PFSK-1 (cell line): ENCODE data around the gene ANO6.

ENCODE experiments used
- FOXP2 ChIP-seq: optimal IDR thresholded peaks from 2 replicates; pipeline ENCODE3; 2011; ENCODE audit warnings: borderline replicate concordance, control low read depth, inconsistent platforms; ENCODE audit not compliant: insufficient read depth; ENCODE audit errors: extremely low read length, extremely low read depth
- POLR2AphosphoS5 ChIP-seq: IDR thresholded peaks from 2 replicates; pipeline ENCODE4 v1.6.1; 2012; ENCODE audit warnings: low read depth, mild to moderate bottlenecking, control low read depth, low read length, moderate library complexity
- SIN3A ChIP-seq: IDR thresholded peaks from 2 replicates; pipeline ENCODE4 v1.6.1; 2012; ENCODE audit warnings: mild to moderate bottlenecking, low read length, moderate library complexity, borderline replicate concordance; ENCODE audit not compliant: insufficient read depth
- TAF1 ChIP-seq: IDR thresholded peaks from 2 replicates; pipeline ENCODE4 v1.6.1; 2012; ENCODE audit warnings: low read length, control low read depth, borderline replicate concordance; ENCODE audit not compliant: insufficient read depth
- TF ChIP-seq, protein P1 (sequence below), 2 experiments: IDR thresholded peaks; 2 replicates each; pipeline versions ENCODE4 v1.6.1 to v1.8.0; 2011 to 2012; ENCODE audit warnings: low read depth in 2 of 2, low read length in 2 of 2, control low read depth in 1 of 2, inconsistent platforms in 1 of 2, mild to moderate bottlenecking in 1 of 2, moderate library complexity in 1 of 2; ENCODE audit not compliant: insufficient read depth in 1 of 2

Gene ANO6

DNA sequence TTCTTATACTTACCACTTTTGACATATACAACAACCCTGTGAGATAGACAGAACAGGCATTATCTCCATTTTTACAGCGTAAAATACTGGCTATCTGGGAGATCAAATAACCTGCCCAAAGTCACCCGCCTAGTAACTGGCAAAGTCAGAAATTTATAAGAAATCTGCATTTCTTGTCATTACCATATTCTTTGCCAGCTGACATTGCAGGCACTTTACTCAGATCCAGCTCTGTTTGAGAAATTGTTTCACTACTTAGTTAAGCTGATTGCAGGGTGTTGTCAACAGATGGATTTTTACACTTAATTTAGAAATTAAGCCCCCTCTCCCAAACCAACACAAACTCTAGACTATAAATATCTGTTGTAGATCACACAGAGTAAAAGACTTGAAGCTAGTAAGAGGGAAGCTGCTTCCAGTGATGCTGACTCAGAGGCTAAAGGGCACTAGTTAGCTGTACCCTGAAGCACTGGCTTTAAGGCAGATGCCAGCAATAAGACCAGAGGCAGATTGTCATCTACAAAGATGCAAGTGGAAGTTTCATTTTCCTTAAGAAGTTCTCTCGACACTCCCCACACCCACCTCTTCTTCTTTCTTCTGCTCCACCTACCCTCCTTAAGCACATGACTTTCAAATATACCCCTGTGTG is 153.1 kb downstream of the ANO6 start:
- TF ChIP-seq FOXP2, result no peak
- no peak for TF ChIP-seq TAF1
- no peak for TF ChIP-seq POLR2AphosphoS5
- no peak for TF ChIP-seq SIN3A
- TF ChIP-seq, protein P1, sequence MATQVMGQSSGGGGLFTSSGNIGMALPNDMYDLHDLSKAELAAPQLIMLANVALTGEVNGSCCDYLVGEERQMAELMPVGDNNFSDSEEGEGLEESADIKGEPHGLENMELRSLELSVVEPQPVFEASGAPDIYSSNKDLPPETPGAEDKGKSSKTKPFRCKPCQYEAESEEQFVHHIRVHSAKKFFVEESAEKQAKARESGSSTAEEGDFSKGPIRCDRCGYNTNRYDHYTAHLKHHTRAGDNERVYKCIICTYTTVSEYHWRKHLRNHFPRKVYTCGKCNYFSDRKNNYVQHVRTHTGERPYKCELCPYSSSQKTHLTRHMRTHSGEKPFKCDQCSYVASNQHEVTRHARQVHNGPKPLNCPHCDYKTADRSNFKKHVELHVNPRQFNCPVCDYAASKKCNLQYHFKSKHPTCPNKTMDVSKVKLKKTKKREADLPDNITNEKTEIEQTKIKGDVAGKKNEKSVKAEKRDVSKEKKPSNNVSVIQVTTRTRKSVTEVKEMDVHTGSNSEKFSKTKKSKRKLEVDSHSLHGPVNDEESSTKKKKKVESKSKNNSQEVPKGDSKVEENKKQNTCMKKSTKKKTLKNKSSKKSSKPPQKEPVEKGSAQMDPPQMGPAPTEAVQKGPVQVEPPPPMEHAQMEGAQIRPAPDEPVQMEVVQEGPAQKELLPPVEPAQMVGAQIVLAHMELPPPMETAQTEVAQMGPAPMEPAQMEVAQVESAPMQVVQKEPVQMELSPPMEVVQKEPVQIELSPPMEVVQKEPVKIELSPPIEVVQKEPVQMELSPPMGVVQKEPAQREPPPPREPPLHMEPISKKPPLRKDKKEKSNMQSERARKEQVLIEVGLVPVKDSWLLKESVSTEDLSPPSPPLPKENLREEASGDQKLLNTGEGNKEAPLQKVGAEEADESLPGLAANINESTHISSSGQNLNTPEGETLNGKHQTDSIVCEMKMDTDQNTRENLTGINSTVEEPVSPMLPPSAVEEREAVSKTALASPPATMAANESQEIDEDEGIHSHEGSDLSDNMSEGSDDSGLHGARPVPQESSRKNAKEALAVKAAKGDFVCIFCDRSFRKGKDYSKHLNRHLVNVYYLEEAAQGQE (IDR thresholded peaks at IDR 0.05; ENCODE audit: insufficient read depth in 1 of 2, low read depth in 2 of 2, low read length in 2 of 2), result no peak

GRCh38 chr12:45377815-45378214 is 161.9 kb downstream of the ANO6 start:
- no peak for TF ChIP-seq POLR2AphosphoS5
- no peak for TF ChIP-seq SIN3A
- TF ChIP-seq FOXP2, result no peak
- TF ChIP-seq, protein P1 (IDR thresholded peaks at IDR 0.05; ENCODE audit: insufficient read depth in 1 of 2, low read depth in 2 of 2, low read length in 2 of 2), result no peak
- no peak for TF ChIP-seq TAF1

GRCh38 chr12:45379261-45379660 is 163.4 kb downstream of the ANO6 start:
- TF ChIP-seq SIN3A, result no peak
- TF ChIP-seq FOXP2, result no peak
- no peak for TF ChIP-seq TAF1
- TF ChIP-seq, protein P1 (IDR thresholded peaks at IDR 0.05; ENCODE audit: insufficient read depth in 1 of 2, low read depth in 2 of 2, low read length in 2 of 2), result no peak
- TF ChIP-seq POLR2AphosphoS5, result no peak

DNA sequence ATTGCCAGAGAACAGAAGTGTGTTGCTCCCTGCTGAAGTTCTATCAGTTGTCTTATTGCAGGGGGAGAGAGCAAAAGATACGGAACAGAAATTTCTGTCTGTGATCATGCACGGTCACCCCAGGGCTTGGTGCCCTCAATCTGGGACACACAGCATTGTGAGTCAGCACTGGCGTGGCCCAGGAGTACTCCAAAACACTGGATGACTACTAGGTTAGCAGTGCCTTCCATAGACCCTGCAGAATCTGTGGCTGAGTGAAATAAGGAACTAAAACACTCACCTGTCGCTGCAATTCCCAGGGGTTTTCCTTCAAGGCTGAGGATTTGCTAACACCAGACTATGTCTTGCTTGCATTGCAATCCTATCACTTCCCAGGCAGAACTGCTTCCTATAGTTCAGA is 165.5 kb downstream of the ANO6 start:
- TF ChIP-seq POLR2AphosphoS5 (no peak), SIN3A (no peak), FOXP2 (no peak), TAF1 (no peak)
- TF ChIP-seq, protein P1 (IDR thresholded peaks at IDR 0.05; ENCODE audit: insufficient read depth in 1 of 2, low read depth in 2 of 2, low read length in 2 of 2), result no peak
